SU-DHL-6 (cell line): ENCODE results near the gene CREB5.

Source experiments
- H2AFZ ChIP-seq: fragments of 200-600 bp; sonication (generic); 2 replicates; pipeline ENCODE4 v1.6.1; 2014; ENCODE audit warnings: low read depth, mild to moderate bottlenecking, moderate library complexity, mixed read lengths, antibody characterized with exemption, low read length; ENCODE audit not compliant: severe bottlenecking
- H3F3A ChIP-seq: fragments of 200-600 bp; shearing (Covaris generic); 2 replicates; pipeline ENCODE4 v1.6.0; 2016; ENCODE audit warnings: antibody characterized with exemption, mild to moderate bottlenecking; ENCODE audit not compliant: insufficient read depth
- H3K27ac ChIP-seq: fragments of 200-600 bp; sonication (generic); 2 replicates; pipeline ENCODE4 v1.5.1; 2016; ENCODE audit warnings: low read depth, mild to moderate bottlenecking, low read length, moderate library complexity, mixed read lengths
- H3K27me3 ChIP-seq: fragments of 200-600 bp; sonication (generic), shearing (Covaris generic); 2 replicates; pipeline ENCODE4 v1.6.0; 2014; ENCODE audit warnings: mild to moderate bottlenecking, low read length
- H3K36me3 ChIP-seq: fragments of 200-600 bp; sonication (generic); 2 replicates; pipeline ENCODE4 v1.6.1; 2014; ENCODE audit warnings: mild to moderate bottlenecking, low read length, mixed read lengths
- H3K4me2 ChIP-seq: fragments of 300-600, 200-600 bp; shearing (Covaris generic), sonication (generic); 2 replicates; pipeline ENCODE4 v1.6.0; 2014; ENCODE audit warnings: low read length, low read depth, mild to moderate bottlenecking; ENCODE audit not compliant: poor library complexity, severe bottlenecking
- H3K4me3 ChIP-seq: fragments of 200-600 bp; sonication (generic); 2 replicates; pipeline ENCODE4 v1.5.1; 2014; ENCODE audit warnings: antibody characterized with exemption, low read length, mild to moderate bottlenecking, mixed read lengths; ENCODE audit not compliant: insufficient read depth, poor library complexity, severe bottlenecking
- H3K79me2 ChIP-seq: fragments of 200-600 bp; sonication (generic); 2 replicates; pipeline ENCODE4 v1.6.1; 2014; ENCODE audit warnings: mild to moderate bottlenecking, low read length, moderate library complexity; ENCODE audit not compliant: insufficient read depth
- H3K9ac ChIP-seq: fragments of 200-600 bp; sonication (generic); 2 replicates; pipeline ENCODE4 v1.7.0; 2014; ENCODE audit warnings: mild to moderate bottlenecking, low read length
- H3K9me2 ChIP-seq: fragments of 200-600 bp; sonication (generic); replicated peaks from 2 replicates; pipeline ENCODE4 v1.6.1; 2014; ENCODE audit warnings: low read length; ENCODE audit not compliant: insufficient read depth
- H3K9me3 ChIP-seq: fragments of 200-600 bp; sonication (generic); 2 replicates; pipeline ENCODE4 v1.6.1; 2014; ENCODE audit warnings: low read length, mixed read lengths; ENCODE audit not compliant: insufficient read depth
- H4K20me1 ChIP-seq: fragments of 200-600 bp; sonication (generic); 2 replicates; pipeline ENCODE4 v1.6.1; 2014; ENCODE audit warnings: low read depth, mild to moderate bottlenecking, antibody characterized with exemption, low read length, moderate library complexity, mixed read lengths
- EZH2phosphoT487 ChIP-seq: fragments of 200-600 bp; sonication (generic), shearing (Covaris generic); conservative IDR thresholded peaks from 2 replicates; pipeline ENCODE4 v1.6.1; 2018; ENCODE audit warnings: mild to moderate bottlenecking, antibody characterized with exemption, low read length, moderate library complexity, mixed read lengths
- TF ChIP-seq, protein P1 (sequence below): fragments of 200-600 bp; sonication (generic); IDR thresholded peaks from one replicate; pipeline ENCODE4 v1.5.1; 2017; ENCODE audit warnings: antibody characterized with exemption, mild to moderate bottlenecking, low read length, moderate library complexity; ENCODE audit not compliant: insufficient read depth, poor library complexity, severe bottlenecking

The CREB5 gene

DNA sequence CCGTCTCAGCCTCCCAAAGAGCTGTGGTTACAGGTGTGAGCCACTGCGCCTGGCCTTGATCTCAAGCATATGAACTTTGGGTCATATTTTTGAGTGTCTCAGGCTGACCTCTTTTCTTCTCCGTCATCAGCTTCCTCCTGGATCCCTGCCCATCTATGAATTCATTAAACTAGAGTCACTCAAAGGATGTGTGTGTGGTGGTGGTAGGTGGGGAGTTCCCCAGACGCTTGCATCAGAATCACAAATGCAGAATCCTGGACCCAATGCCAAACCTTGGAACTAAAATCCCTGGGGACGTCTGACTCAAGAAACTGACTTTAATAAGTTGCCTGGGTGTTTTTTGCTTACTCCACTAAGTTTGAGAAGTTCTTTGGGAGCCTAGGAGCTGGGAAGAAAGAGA is 6.7 kb upstream of the CREB5 start:
- H3K9me2 ChIP-seq = no peaks in the 10 kb centered on the region
- no peak overlapping the region for H3K4me2 ChIP-seq
- H3K9ac ChIP-seq = no peak overlapping the region
- no peaks in the 10 kb centered on the region for H3K79me2 ChIP-seq
- H3K27me3 ChIP-seq = no peaks in the 10 kb centered on the region
- H2AFZ ChIP-seq = no peak overlapping the region
- TF ChIP-seq EZH2phosphoT487 = no peak
- TF ChIP-seq, protein P1, sequence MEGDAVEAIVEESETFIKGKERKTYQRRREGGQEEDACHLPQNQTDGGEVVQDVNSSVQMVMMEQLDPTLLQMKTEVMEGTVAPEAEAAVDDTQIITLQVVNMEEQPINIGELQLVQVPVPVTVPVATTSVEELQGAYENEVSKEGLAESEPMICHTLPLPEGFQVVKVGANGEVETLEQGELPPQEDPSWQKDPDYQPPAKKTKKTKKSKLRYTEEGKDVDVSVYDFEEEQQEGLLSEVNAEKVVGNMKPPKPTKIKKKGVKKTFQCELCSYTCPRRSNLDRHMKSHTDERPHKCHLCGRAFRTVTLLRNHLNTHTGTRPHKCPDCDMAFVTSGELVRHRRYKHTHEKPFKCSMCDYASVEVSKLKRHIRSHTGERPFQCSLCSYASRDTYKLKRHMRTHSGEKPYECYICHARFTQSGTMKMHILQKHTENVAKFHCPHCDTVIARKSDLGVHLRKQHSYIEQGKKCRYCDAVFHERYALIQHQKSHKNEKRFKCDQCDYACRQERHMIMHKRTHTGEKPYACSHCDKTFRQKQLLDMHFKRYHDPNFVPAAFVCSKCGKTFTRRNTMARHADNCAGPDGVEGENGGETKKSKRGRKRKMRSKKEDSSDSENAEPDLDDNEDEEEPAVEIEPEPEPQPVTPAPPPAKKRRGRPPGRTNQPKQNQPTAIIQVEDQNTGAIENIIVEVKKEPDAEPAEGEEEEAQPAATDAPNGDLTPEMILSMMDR = no peak
- no peaks in the 10 kb centered on the region for H4K20me1 ChIP-seq
- no peaks in the 10 kb centered on the region for H3K36me3 ChIP-seq
- no peak overlapping the region for H3K4me3 ChIP-seq
- H3K27ac ChIP-seq = no peak overlapping the region
- no peaks in the 10 kb centered on the region for H3F3A ChIP-seq
- H3K9me3 ChIP-seq = no peaks in the 10 kb centered on the region

DNA sequence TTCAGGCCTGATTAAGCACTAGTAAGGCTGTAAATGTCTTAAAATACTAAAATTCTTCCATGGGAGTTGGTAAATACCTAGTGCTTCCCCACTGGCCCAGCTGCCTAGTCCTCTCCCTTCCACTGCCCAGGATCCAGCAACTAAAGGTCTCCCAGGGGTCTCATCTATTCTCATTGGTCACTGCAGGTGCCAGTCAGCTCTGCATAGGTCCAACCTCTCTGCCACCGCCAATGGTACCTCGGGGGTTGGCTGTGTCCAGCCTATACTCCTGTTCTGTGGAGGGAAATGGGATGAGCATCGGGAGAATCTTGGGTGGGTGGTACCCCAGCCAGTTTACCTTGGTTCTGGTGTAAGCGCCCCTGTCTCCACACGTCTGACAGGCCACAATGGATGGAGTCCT is 6.1 kb upstream of the CREB5 start:
- no peaks in the 10 kb centered on the region for H3K9me2 ChIP-seq
- H3K4me3 ChIP-seq = no peak overlapping the region
- no peaks in the 10 kb centered on the region for H3K9me3 ChIP-seq
- no peaks in the 10 kb centered on the region for H3K79me2 ChIP-seq
- H2AFZ ChIP-seq = no peak overlapping the region
- no peaks in the 10 kb centered on the region for H3F3A ChIP-seq
- no peak overlapping the region for H3K9ac ChIP-seq
- H3K36me3 ChIP-seq = no peaks in the 10 kb centered on the region
- no peaks in the 10 kb centered on the region for H4K20me1 ChIP-seq
- no peaks in the 10 kb centered on the region for H3K27me3 ChIP-seq
- no peak overlapping the region for H3K4me2 ChIP-seq
- no peak overlapping the region for H3K27ac ChIP-seq
- no peak for TF ChIP-seq EZH2phosphoT487
- TF ChIP-seq, protein P1 = no peak

DNA sequence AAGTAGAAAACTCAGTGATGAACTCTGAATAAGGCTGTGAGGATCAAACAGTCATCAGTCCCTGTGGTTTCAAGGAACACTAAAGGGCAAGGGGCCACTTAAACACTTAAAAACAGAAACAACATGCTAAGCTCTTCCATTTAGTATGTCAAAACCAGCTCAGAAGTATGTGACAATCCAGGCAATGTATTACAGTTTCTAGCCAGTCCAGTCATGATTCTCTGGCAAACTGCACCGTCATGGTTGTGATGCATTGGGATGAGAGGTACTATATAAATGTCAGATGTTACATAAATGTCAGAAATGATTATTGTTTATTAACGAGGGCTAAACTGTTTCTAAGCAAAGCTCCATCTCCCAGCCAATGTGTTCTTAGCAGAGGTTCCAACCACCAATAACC is 4.7 kb upstream of the CREB5 start:
- no peak overlapping the region for H3K4me3 ChIP-seq
- no peaks in the 10 kb centered on the region for H3K79me2 ChIP-seq
- no peak overlapping the region for H3K27ac ChIP-seq
- H3K27me3 ChIP-seq = no peaks in the 10 kb centered on the region
- no peak overlapping the region for H2AFZ ChIP-seq
- no peaks in the 10 kb centered on the region for H3K9me3 ChIP-seq
- H3K36me3 ChIP-seq = no peaks in the 10 kb centered on the region
- no peaks in the 10 kb centered on the region for H3K9me2 ChIP-seq
- no peak overlapping the region for H3K4me2 ChIP-seq
- no peak overlapping the region for H3K9ac ChIP-seq
- no peaks in the 10 kb centered on the region for H4K20me1 ChIP-seq
- no peak for TF ChIP-seq EZH2phosphoT487
- TF ChIP-seq, protein P1 = no peak
- H3F3A ChIP-seq = no peaks in the 10 kb centered on the region
